T-helper 2 cell treated with Interferon-gamma antibody and Interleukin-4, amounts not matched to agents 100 ng/mL and 5 ng/mL, for 36 hours (primary cell): ENCODE data around the gene HNRNPAB. TPM values are rescaled to one million over a fixed set of nuclear protein-coding genes. Genes with fewer than 3 reads are reported as not detected.
"Not testable (repeated sequence)": the region's sequence is repeated elsewhere in the genome, so short reads cannot be mapped to it uniquely, and the experiment has no call there.

Experiments
- intact Hi-C: fragments of 100-400 bp; cut with micrococcal nuclease; formaldehyde crosslinking; loops from one replicate; pipeline ENCODE4 v1.15.1; 2023
- total RNA-seq: library from RNA; stranded (reverse); gene quantifications from 2 replicates; pipeline ENCODE4 v1.2.3, GENCODE V29; 2022

Gene HNRNPAB
- total RNA-seq, 1 donor from 2014 or later: 280 TPM

- intact Hi-C loops: no loop called here
Observed at GRCh38 chr5:178240766-178241165, 36.4 kb downstream of the HNRNPAB start.

GRCh38 chr5:178241231-178241663, 36.9 kb downstream of the HNRNPAB start:
- intact Hi-C loops: no loop called here

- intact Hi-C loops: no loop called here
Observed at GRCh38 chr5:178241688-178242231, 37.4 kb downstream of the HNRNPAB start.

GRCh38 chr5:178242416-178242815, 38.1 kb downstream of the HNRNPAB start:
- intact Hi-C loops: no loop called here

GRCh38 chr5:178244576-178244975, 40.2 kb downstream of the HNRNPAB start:
- intact Hi-C loops: no loop called here

GRCh38 chr5:178245389-178245788, 41.1 kb downstream of the HNRNPAB start:
- intact Hi-C loops: no loop called here

GRCh38 chr5:178246624-178247279, 42.4 kb downstream of the HNRNPAB start:
- intact Hi-C loops: no loop called here

GRCh38 chr5:178247481-178248456, 43.4 kb downstream of the HNRNPAB start:
- intact Hi-C loops: no loop called here

- intact Hi-C loops: no loop called here
Observed at GRCh38 chr5:178248750-178249149, 44.4 kb downstream of the HNRNPAB start.

GRCh38 chr5:178249191-178249989, 45.1 kb downstream of the HNRNPAB start:
- intact Hi-C loops: no loop called here

GRCh38 chr5:178250263-178250662, 45.9 kb downstream of the HNRNPAB start:
- intact Hi-C loops: no loop called here

GRCh38 chr5:178252258-178252657, 47.9 kb downstream of the HNRNPAB start:
- intact Hi-C loops: no loop called here

GRCh38 chr5:178253632-178254031, 49.3 kb downstream of the HNRNPAB start:
- intact Hi-C loops: not testable (repeated sequence)

- intact Hi-C loops: no loop called here
Observed at GRCh38 chr5:178256746-178257145, 52.4 kb downstream of the HNRNPAB start.

- intact Hi-C loops: no loop called here
Observed at GRCh38 chr5:178257650-178258049, 53.3 kb downstream of the HNRNPAB start.

- intact Hi-C loops: no loop called here
Observed at GRCh38 chr5:178259623-178260536, 55.5 kb downstream of the HNRNPAB start.
